HG03159 (cell line): ENCODE results near the gene KLHDC8A.
"Not testable (repeated sequence)": the region's sequence is repeated elsewhere in the genome, so short reads cannot be mapped to it uniquely, and the experiment has no call there.

Experiments
- ATAC-seq: cut with Tn5 transposase; IDR thresholded peaks from one replicate; pipeline ENCODE4 v1.9.1; 2021; ENCODE audit warnings: mild to moderate bottlenecking, moderate library complexity; ENCODE audit not compliant: unreplicated experiment

Gene KLHDC8A

GRCh38 chr1:205301842-205302588 lies 54.7 kb downstream of the KLHDC8A start:
- no peak for ATAC-seq

GRCh38 chr1:205301205-205301821 lies 55.4 kb downstream of the KLHDC8A start:
- no peak for ATAC-seq

GRCh38 chr1:205300149-205300548 lies 56.6 kb downstream of the KLHDC8A start:
- no peak for ATAC-seq

- ATAC-seq = no peak
Observed at GRCh38 chr1:205298191-205298994, 58.3 kb downstream of the KLHDC8A start.

GRCh38 chr1:205297546-205298177 lies 59.1 kb downstream of the KLHDC8A start:
- not testable (repeated sequence) for ATAC-seq

- no peak for ATAC-seq
Observed at GRCh38 chr1:205296154-205296553, 60.6 kb downstream of the KLHDC8A start.

DNA sequence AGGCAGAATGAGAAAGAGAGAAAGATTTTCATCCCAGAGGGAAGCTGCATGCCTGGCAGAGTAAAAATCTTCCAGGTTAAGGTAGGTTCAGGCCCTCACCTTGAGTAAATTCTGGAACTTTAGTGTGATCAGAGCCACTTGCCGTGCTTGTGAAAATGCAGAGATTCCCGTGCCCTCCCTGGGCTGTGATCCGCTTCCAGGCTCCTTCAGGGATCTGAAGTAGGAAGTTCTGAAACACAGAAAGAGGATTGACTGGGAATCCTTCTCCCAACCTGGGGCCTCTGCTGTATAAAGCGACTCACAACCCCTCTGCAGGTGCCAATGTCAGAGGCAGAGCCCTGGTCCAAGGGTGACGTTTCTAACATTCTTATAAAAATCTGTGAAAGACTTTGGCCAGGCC lies 61.8 kb downstream of the KLHDC8A start:
- no peak for ATAC-seq

GRCh38 chr1:205294175-205294917 lies 62.4 kb downstream of the KLHDC8A start:
- no peak for ATAC-seq

- ATAC-seq = no peak
Observed at GRCh38 chr1:205293350-205294074, 63.2 kb downstream of the KLHDC8A start.

- no peak for ATAC-seq
Observed at GRCh38 chr1:205291596-205291995, 65.1 kb downstream of the KLHDC8A start.

DNA sequence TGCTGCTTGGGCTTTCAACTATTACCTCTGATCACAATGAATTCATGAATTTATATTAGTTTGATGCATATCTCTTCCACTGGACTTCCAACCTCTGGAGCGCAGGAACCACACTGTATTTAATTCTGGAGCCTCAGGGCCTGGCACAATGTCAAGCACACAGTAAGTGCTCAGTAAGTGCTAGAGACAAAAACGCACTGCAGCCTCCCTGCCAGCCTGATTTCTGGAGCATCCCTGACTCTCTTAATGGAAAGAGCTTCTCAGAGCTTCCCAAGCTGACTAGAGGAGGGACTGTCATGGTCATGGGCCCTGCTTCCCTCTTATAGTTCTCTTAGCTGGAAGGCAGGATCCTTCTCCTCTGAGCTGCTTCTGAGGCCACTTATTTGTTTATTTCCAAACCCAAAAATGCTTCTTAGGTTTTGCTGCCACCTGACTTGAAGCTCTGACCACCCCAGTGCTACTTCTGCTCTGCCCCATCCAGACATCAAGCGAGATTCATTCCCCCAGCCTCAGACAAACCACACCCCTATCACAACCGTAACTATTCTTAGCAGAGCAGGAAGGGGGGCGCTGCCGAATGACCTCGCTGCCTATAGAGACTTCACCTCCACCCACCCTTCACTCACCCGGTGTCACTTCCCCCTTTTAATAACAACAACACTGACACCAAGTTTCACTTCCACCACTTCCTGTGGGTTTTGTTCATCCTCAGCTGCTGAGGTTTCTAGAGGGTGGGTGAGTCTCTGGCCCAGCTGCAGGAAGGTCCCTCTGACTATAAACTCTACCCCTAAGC lies 68.8 kb downstream of the KLHDC8A start:
- peak; percentile 78 for ATAC-seq

DNA sequence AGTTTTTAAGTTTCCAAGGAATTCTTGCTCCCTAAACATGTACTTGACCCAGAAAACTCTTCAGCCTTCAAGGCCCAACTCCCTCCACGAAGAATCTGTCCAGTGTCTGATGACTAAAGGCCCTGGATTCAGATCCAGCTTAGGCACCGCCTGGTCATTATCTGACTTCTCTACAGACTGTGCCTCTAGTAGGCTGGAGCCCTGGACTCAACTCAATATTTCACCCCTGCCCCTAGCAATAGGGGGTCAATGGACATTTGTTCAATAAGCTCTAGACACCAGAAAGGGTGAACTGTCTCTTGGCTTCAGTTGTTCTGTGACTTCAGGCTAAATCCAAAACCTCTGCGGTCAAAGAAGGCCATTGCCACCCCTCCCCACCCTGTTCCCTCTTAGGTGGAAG lies 69.6 kb downstream of the KLHDC8A start:
- ATAC-seq = no peak

DNA sequence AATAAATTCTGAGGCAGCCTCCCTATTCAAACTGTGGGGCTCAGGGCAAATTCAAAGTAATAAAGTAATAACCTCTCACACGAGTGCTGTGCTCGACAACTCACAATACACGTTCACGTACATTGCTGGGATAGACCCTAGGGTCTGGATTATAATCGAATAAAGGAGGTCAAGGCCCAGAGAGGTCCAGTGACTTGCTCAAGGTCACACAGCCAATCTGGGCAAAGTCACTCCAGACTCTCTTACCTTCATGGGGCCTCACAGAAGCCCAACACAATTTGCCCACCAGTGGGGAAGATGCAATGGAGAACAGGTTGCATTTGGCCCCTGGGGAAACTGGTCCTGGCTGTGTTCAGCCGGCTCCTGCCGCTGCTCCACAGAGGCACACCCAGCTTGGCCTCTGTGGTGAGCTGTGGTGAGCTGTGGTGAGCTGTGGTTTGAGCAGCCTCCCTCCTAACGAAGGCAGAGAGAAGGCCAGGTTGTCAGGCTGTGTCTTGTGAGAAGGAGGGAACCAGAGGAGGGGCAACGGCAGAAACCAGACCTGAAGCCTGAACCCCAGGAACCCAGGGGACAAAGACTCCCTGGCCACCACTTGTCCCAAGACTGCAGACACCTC lies 70.3 kb downstream of the KLHDC8A start:
- ATAC-seq = no peak
